Measurements from ENCODE around the gene ATG5.

DNA sequence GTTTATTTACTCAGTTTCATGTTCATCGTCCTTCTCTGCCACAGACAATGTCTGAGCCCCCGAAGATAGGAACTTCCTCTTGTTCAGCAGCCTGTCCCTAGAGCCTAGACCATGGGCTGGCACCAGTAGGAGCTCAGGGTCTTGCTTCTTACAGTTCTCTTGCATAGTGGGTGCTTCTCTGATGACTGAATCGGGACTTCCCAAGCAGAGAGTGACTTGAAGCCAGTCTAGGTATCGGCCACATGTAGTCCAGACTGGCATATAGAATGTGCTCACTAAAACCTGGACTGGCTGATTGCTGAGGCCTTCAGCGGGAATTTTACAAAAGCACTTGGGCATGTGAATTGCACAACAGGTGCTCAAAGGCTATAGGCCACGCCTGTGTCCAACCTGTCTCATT, 187.4 kb downstream of the ATG5 start:
- TF ChIP-seq, protein P1, sequence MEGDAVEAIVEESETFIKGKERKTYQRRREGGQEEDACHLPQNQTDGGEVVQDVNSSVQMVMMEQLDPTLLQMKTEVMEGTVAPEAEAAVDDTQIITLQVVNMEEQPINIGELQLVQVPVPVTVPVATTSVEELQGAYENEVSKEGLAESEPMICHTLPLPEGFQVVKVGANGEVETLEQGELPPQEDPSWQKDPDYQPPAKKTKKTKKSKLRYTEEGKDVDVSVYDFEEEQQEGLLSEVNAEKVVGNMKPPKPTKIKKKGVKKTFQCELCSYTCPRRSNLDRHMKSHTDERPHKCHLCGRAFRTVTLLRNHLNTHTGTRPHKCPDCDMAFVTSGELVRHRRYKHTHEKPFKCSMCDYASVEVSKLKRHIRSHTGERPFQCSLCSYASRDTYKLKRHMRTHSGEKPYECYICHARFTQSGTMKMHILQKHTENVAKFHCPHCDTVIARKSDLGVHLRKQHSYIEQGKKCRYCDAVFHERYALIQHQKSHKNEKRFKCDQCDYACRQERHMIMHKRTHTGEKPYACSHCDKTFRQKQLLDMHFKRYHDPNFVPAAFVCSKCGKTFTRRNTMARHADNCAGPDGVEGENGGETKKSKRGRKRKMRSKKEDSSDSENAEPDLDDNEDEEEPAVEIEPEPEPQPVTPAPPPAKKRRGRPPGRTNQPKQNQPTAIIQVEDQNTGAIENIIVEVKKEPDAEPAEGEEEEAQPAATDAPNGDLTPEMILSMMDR (IDR thresholded peaks at IDR 0.05 in 2 of 3, conservative IDR thresholded peaks at IDR 0.05 in 1 of 3; ENCODE audit: insufficient read depth in 2 of 3, low read depth in 1 of 3, low read length in 3 of 3) = no peak
- TF ChIP-seq, protein P2, sequence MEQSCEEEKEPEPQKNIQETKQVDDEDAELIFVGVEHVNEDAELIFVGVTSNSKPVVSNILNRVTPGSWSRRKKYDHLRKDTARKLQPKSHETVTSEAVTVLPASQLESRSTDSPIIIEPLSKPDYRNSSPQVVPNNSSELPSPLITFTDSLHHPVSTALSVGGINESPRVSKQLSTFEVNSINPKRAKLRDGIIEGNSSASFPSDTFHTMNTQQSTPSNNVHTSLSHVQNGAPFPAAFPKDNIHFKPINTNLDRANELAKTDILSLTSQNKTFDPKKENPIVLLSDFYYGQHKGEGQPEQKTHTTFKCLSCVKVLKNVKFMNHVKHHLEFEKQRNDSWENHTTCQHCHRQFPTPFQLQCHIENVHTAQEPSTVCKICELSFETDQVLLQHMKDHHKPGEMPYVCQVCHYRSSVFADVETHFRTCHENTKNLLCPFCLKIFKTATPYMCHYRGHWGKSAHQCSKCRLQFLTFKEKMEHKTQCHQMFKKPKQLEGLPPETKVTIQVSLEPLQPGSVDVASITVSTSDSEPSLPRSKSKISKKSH (CRISPR knock-in tag; IDR thresholded peaks at IDR 0.05) = no peak
- TF ChIP-seq MEF2A (IDR thresholded peaks at IDR 0.05; ENCODE audit: control insufficient read depth, low read depth, low read length) (no peak), EZH2 (IDR thresholded peaks at IDR 0.05; ENCODE audit: borderline replicate concordance, low read depth, low read length) (no peak), NR3C1 (CRISPR knock-in tag; IDR thresholded peaks at IDR 0.05) (no peak), CHD2 (IDR thresholded peaks at IDR 0.05; ENCODE audit: low read depth, low read length) (no peak)
- TF ChIP-seq, protein P3, sequence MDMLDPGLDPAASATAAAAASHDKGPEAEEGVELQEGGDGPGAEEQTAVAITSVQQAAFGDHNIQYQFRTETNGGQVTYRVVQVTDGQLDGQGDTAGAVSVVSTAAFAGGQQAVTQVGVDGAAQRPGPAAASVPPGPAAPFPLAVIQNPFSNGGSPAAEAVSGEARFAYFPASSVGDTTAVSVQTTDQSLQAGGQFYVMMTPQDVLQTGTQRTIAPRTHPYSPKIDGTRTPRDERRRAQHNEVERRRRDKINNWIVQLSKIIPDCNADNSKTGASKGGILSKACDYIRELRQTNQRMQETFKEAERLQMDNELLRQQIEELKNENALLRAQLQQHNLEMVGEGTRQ (CRISPR knock-in tag; IDR thresholded peaks at IDR 0.05) = no peak
- TF ChIP-seq, protein P4, sequence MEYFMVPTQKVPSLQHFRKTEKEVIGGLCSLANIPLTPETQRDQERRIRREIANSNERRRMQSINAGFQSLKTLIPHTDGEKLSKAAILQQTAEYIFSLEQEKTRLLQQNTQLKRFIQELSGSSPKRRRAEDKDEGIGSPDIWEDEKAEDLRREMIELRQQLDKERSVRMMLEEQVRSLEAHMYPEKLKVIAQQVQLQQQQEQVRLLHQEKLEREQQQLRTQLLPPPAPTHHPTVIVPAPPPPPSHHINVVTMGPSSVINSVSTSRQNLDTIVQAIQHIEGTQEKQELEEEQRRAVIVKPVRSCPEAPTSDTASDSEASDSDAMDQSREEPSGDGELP (CRISPR knock-in tag; IDR thresholded peaks at IDR 0.05; ENCODE audit: borderline replicate concordance) = no peak
- TF ChIP-seq, protein P5, sequence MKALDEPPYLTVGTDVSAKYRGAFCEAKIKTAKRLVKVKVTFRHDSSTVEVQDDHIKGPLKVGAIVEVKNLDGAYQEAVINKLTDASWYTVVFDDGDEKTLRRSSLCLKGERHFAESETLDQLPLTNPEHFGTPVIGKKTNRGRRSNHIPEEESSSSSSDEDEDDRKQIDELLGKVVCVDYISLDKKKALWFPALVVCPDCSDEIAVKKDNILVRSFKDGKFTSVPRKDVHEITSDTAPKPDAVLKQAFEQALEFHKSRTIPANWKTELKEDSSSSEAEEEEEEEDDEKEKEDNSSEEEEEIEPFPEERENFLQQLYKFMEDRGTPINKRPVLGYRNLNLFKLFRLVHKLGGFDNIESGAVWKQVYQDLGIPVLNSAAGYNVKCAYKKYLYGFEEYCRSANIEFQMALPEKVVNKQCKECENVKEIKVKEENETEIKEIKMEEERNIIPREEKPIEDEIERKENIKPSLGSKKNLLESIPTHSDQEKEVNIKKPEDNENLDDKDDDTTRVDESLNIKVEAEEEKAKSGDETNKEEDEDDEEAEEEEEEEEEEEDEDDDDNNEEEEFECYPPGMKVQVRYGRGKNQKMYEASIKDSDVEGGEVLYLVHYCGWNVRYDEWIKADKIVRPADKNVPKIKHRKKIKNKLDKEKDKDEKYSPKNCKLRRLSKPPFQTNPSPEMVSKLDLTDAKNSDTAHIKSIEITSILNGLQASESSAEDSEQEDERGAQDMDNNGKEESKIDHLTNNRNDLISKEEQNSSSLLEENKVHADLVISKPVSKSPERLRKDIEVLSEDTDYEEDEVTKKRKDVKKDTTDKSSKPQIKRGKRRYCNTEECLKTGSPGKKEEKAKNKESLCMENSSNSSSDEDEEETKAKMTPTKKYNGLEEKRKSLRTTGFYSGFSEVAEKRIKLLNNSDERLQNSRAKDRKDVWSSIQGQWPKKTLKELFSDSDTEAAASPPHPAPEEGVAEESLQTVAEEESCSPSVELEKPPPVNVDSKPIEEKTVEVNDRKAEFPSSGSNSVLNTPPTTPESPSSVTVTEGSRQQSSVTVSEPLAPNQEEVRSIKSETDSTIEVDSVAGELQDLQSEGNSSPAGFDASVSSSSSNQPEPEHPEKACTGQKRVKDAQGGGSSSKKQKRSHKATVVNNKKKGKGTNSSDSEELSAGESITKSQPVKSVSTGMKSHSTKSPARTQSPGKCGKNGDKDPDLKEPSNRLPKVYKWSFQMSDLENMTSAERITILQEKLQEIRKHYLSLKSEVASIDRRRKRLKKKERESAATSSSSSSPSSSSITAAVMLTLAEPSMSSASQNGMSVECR (CRISPR knock-in tag; IDR thresholded peaks at IDR 0.05) = no peak

Measured in K562 (cell line).